A673 (cell line): ENCODE data around the gene ZEB1.

ENCODE experiments used
- EZH2 ChIP-seq: fragments of 200-600 bp; sonication (generic); IDR thresholded peaks from 2 replicates; pipeline ENCODE4 v1.6.1; 2017; ENCODE audit warnings: borderline replicate concordance, low read depth, mild to moderate bottlenecking, mixed read lengths, antibody characterized with exemption, low read length; ENCODE audit not compliant: poor library complexity, severe bottlenecking
- TF ChIP-seq, protein P1 (sequence below): fragments of 300-800, 200-600 bp; sonication (generic); conservative IDR thresholded peaks from 2 replicates; pipeline ENCODE4 v1.5.1; 2017; ENCODE audit warnings: low read depth, mild to moderate bottlenecking, antibody characterized with exemption, low read length, moderate library complexity, mixed read lengths

DNA sequence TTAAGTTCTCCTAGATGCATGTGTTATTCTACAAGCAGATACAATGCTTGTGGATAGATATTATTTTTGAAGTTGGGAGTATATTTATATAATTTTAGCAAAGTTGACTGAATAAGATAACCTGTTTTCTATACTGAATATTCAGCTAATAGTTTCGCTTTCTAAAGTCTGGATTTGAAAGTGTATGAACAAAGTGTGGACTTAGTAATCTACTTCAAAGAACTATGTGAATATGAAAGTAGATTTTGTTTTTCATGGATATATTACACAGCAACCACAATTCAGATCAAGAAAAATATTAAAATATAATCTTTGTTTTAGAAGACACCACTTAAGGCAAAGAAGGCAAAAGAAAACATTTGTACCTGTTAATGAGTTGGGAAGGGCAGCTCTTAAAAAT, 78.8 kb downstream of the ZEB1 start:
- TF ChIP-seq, protein P1, sequence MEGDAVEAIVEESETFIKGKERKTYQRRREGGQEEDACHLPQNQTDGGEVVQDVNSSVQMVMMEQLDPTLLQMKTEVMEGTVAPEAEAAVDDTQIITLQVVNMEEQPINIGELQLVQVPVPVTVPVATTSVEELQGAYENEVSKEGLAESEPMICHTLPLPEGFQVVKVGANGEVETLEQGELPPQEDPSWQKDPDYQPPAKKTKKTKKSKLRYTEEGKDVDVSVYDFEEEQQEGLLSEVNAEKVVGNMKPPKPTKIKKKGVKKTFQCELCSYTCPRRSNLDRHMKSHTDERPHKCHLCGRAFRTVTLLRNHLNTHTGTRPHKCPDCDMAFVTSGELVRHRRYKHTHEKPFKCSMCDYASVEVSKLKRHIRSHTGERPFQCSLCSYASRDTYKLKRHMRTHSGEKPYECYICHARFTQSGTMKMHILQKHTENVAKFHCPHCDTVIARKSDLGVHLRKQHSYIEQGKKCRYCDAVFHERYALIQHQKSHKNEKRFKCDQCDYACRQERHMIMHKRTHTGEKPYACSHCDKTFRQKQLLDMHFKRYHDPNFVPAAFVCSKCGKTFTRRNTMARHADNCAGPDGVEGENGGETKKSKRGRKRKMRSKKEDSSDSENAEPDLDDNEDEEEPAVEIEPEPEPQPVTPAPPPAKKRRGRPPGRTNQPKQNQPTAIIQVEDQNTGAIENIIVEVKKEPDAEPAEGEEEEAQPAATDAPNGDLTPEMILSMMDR = no peak
- TF ChIP-seq EZH2 = no peak
